Erythroblast (primary cell): ENCODE results near the gene PPP3CA.

Experiments
- GATA1 ChIP-seq: IDR thresholded peaks from 2 replicates; pipeline ENCODE4 v1.6.1; 2011; ENCODE audit warnings: low read depth, mild to moderate bottlenecking, control low read depth, low read length, moderate library complexity
- POLR2A ChIP-seq: IDR thresholded peaks from 2 replicates; pipeline ENCODE4 v1.6.1; 2011; ENCODE audit warnings: mild to moderate bottlenecking, low read length

DNA sequence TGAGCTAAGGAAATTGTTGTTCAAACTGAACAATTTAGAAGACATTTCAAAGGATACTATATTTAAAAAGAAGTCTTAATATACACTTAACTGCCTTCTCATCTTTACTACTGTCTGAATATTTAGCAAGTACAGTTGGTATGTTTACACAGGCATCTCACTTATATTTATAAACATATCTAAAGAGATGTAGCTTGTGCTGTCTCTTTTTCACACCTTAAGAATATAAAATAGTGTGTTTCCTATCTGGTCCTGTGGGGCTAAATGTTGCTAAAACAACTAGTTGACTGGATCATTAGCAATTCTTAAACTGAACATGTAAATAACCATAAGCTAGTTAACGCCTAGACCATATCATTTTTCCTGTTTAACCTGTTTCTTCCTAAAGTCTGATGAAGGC, 336.3 kb downstream of the PPP3CA start:
- TF ChIP-seq POLR2A (no peak), GATA1 (no peak)
